ENCODE data around the gene ARAP1.

- TF ChIP-seq CTCF (conservative IDR thresholded peaks at IDR 0.05; ENCODE audit: low read length) (peak; percentile 58), EZH2phosphoT487 (IDR thresholded peaks at IDR 0.05; ENCODE audit: borderline replicate concordance) (no peak)
These were observed 67.8 kb downstream of the ARAP1 start for GRCh38 chr11:72684236-72684912.

Data from Loucy (cell line).